ENCODE measurements around the gene PTGES. TPM values are rescaled to one million over a fixed set of nuclear protein-coding genes. Genes with fewer than 3 reads are reported as not detected.

The PTGES gene
- polyA plus RNA-seq, 4 donors = 5.4 to 7.1 (median 6.1) TPM

- no peak for DNase-seq (ENCODE audit: low read depth in 4 of 4, low spot score in 3 of 4)
These were observed 55.7 kb downstream of the PTGES start for GRCh38 chr9:129696944-129697655.

DNA sequence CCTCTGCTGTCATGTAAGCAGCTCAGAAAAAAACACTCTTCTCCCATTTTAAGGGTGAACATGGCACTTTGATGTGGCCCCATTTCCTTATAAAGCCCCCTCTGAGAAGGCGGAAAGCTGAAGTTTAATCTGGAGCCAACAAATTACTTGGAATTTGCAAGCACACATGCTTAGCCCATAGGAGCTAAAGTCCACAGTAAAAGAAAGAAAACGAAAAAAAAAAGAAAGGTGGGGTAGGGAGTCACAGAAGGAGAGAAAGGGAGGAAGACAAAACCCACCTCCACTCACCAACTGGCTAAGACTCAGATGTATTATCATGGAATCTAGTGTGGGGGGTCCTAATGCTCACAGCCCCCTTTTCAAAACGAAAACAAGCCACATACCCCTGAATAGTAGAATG lies 57.0 kb downstream of the PTGES start:
- DNase-seq (ENCODE audit: low read depth in 4 of 4, low spot score in 3 of 4) = no peak

DNA sequence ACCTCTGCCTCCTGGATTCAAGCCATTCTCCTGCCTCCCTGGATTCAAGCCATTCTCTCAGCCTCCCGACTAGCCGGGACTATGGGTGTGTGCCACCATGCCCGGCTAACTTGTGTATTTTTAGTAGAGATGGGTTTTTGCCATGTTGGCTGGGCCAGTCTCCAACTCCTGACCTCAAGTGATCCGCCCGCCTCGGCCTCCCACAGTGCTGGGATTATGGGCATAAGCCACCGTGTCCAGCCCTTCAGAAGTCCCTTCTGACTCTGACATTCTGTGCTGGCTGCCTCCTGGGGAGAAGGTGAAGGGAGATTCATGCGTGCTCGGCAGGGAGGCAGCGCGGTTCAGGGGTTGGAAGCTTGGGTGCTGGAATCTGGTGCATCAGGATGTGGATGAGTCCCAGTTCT lies 58.6 kb downstream of the PTGES start:
- no peak for DNase-seq (ENCODE audit: low read depth in 4 of 4, low spot score in 3 of 4)

DNA sequence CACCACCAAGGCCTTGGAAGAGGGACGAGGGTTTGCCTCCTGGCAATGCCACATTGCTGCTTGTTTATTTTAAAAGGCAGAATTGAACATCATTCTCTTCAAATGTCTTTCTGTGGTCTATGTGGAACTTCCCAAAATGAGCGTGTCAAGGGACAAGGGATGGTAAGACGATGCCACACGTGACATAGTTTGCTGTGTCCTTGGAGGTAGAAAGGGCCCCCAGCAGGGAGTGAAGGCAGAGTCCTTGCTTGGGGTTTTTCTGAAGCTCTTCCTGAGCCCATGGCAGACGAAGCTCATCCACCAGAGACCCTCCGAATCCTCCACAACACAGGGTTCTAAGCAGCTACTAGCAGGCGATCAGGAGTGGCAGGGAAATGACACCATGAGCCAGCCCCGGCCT lies 59.1 kb downstream of the PTGES start:
- DNase-seq (ENCODE audit: low read depth in 4 of 4, low spot score in 3 of 4) = no peak

DNA sequence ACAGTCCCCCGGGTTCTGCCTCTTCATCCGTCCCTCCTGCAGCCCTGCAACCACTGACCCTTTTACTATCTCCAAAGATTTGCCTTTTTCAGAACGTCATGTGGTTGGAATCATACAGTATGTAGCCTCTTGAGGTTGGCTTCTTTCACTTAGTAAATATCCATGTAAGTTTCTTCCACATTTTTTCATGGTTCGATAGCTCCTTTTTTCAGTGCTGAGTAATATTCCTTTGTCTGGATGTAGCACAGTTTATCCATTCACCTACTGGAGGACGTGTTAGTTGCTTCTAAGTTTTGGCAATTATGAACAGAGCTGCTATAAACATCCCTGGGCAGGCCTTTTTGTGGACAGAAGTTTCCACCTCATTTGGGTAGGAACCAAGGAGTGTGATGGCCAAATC lies 60.3 kb downstream of the PTGES start:
- no peak for DNase-seq (ENCODE audit: low read depth in 4 of 4, low spot score in 3 of 4)

Other genes starting within 250 kb of the PTGES start
- under 1 TPM; 0.72 to 0.88 (median 0.79) TPM for gene C9orf50, start 131.9 kb downstream of the PTGES start, polyA plus RNA-seq (ENCODE audit: insufficient read length in 4 of 4)
- gene NTMT1, start 126.9 kb downstream of the PTGES start, polyA plus RNA-seq (ENCODE audit: insufficient read length in 4 of 4) = 10 to 100 TPM; 33.1 to 38.4 (median 33.9) TPM
- gene ASB6, start 110.9 kb downstream of the PTGES start, polyA plus RNA-seq (ENCODE audit: insufficient read length in 4 of 4) = 10 to 100 TPM; 18.2 to 20.9 (median 18.7) TPM
- 1 to 10 TPM; 1.1 to 1.8 (median 1.2) TPM for gene PRRX2, start 87.4 kb downstream of the PTGES start, polyA plus RNA-seq (ENCODE audit: insufficient read length in 4 of 4)
- gene TOR1B, start 50.1 kb upstream of the PTGES start, polyA plus RNA-seq (ENCODE audit: insufficient read length in 4 of 4) = 10 to 100 TPM; 20.0 to 22.2 (median 21.3) TPM
- gene TOR1A, start 71.1 kb upstream of the PTGES start, polyA plus RNA-seq (ENCODE audit: insufficient read length in 4 of 4) = 10 to 100 TPM; 44.0 to 46.4 (median 44.2) TPM
- gene C9orf78, start 82.2 kb upstream of the PTGES start, polyA plus RNA-seq (ENCODE audit: insufficient read length in 4 of 4) = 10 to 100 TPM; 73.0 to 82.1 (median 78.6) TPM
- 10 to 100 TPM; 18.1 to 26.4 (median 22.0) TPM for gene USP20, start 82.4 kb upstream of the PTGES start, polyA plus RNA-seq (ENCODE audit: insufficient read length in 4 of 4)